ENCODE results near the gene ANAPC15.

The ANAPC15 gene

GRCh38 chr11:72067266-72067665 lies 45.2 kb downstream of the ANAPC15 start:
- FAIRE-seq: no peak
- TF ChIP-seq POLR2AphosphoS5 (IDR thresholded peaks at IDR 0.05; ENCODE audit: low read depth, low read length) (no peak), TAF1 (IDR thresholded peaks at IDR 0.05; ENCODE audit: borderline replicate concordance, low read depth, low read length) (no peak), POLR2A (IDR thresholded peaks at IDR 0.05; ENCODE audit: low read depth, low read length) (no peak)

DNA sequence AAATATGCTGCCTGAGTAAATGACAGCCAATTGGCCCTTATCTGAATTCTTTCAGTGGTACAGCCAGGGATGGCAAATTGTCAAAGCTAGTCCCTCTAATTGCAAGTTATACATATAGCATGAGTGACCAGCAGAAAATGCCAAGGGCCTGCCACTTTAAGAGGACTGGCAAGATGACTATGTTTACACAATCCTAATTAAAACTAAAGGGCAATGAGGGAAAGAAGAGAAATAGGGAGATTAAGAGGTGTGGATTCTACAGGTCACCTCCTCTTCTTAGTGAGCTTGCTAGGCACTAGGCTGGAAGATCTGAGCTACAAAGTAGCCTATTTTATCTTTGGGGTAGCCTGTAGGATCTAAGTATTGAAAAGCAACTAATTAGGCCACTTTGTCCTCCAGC lies 45.6 kb downstream of the ANAPC15 start:
- DNase-seq (ENCODE audit: insufficient read length) (no peak), FAIRE-seq (no peak)
- TF ChIP-seq TAF1 (IDR thresholded peaks at IDR 0.05; ENCODE audit: borderline replicate concordance, low read depth, low read length): no peak
- TF ChIP-seq POLR2A (IDR thresholded peaks at IDR 0.05; ENCODE audit: low read depth, low read length): no peak
- no peak for TF ChIP-seq POLR2AphosphoS5 (IDR thresholded peaks at IDR 0.05; ENCODE audit: low read depth, low read length)

More at GRCh38 chr11:72067266-72067665, 45.2 kb downstream of the ANAPC15 start:
- DNase-seq (ENCODE audit: insufficient read length): no peak

DNA sequence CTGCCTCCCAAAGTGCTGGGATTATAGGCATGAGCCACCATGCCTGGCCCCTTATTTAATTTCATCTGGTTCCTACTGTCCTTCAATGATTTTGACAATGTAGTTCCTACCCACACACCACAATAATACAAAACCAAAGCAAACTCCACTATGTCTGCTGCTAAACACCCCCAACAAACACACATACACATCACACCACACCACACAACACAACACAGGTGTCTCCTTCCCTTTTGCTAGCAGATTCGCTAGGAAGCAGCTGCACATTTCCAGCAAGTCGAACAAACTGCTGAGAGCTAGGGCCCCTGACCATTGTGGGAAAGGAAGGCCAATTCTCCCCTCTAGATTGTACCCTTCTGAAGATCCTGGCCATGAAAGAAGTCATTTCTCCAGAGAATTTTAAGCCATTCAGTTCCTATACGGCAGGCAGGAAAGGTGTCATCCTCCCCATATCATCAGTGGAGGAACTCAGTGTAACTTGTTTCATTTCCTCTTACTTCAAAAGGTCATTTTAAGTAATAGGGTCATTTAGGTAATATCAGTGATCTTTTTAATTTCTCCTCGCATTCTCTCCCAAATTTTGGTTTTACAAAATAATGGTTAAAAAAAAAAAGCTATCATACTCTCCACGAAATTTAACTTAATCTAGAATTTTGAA lies 50.6 kb downstream of the ANAPC15 start:
- FAIRE-seq: peak; percentile 51
- DNase-seq (ENCODE audit: insufficient read length): no peak
- no peak for TF ChIP-seq POLR2AphosphoS5 (IDR thresholded peaks at IDR 0.05; ENCODE audit: low read depth, low read length)
- no peak for TF ChIP-seq POLR2A (IDR thresholded peaks at IDR 0.05; ENCODE audit: low read depth, low read length)
- TF ChIP-seq TAF1 (IDR thresholded peaks at IDR 0.05; ENCODE audit: borderline replicate concordance, low read depth, low read length): no peak

Data from GM12892 (cell line).